Measurements from ENCODE around the gene CASP6.

Gene CASP6

DNA sequence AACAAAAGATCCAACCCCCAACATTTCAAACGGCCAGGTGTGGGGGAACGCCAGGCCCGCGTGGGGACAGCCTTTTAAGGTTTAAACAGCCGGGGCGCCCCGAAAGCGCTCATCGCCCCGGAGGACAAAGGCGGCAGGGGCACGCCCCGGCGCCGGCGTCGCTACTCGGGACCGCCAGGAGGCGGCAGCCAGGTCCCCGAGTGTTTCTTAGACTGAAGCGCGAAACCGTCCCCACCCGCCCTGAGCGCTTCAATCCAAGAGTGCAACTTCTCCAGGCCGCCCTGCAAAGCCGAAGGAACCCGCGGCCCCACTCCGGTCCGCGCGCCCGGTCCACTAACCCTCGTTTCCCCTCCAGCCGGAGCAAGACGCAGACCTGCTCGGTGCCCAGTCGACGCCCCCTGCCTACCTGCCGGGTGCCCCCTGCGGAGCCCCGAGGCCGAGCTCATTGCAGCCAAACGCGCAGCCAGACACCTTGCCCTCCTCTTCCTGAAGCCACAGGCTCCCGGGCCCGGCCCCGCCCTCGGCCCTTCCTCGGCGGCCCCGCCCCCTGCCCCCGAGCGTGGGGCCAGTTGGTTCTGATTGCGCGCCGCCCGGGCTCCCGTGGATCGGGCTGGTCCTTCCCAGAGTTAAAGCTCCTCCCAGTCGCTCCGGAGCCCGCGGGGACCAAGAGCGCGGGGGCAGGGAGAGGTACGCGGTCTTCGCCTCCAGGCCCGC is at the start of gene CASP6:
Gene CASP6 (minus strand): TSS at position 496 of the 714 bp plus-strand sequence. CDS start 50 bp downstream, at position 446.
- peak; percentile 75 for DNase-seq

GRCh38 chr4:109752525-109752924 is 49.3 kb upstream of the CASP6 start:
- DNase-seq: no peak

GRCh38 chr4:109751852-109752251 is 48.6 kb upstream of the CASP6 start:
- no peak for DNase-seq

DNA sequence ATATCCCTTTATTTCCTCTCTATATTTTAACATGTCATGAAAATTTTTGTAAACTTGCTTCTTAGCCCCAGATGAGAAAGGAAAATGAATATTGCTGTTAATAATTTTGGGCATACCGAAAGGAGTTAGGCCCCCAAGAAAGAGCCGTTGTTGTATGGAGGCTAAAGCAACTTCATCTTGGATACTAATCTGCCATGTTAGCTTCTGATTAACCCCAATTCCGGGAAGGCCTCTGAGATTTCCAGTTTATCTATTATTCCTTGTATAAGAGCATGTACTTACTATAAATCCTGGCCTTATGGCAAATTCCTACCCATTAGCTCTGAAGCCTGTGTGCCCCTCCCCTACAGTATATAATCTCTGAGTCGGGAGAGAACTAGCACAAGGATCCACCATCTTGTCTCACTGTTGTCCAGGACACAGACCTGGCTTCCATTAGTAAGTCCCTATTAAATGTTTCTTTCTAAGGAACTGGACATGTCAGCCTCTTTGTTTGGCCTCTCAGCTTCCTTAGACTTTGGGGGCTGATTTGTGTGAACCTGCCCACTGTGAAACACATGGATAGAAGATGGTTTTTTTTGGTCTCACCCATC is 47.5 kb upstream of the CASP6 start:
- DNase-seq: no peak

DNA sequence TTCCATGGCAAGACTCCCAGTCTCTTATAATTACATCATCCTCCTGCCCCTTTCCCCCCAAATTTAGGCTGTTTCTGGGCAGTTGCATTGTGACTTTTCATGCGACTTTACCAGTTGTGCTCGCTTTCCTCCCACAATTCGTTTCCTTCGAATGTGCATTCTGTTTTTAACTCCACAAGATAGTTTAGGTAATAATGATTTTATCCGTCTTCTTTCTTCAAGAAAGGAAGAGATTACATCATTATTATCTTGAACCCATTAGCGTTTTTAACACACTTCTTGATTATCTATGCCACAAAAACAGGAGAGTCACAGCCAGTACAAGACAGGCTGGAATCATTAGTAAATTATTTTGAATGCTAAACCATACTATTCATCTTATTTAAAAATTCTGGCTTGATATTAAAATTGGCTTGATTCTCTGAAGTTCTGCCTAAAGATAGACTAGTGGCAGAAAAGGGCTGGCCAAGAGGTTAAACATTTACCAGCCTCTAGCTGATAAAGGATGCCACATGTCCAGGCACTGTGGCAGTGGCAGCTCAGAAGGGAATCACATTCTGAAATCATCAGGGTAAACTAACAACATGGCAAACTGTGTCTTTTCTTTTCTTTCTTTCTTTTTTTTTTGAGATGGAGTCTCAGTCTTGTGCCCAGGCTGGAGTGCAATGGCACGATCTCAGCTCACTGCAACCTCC is 46.3 kb upstream of the CASP6 start:
- DNase-seq: no peak

- DNase-seq: no peak
These were observed 44.9 kb upstream of the CASP6 start for GRCh38 chr4:109748114-109748513.

DNA sequence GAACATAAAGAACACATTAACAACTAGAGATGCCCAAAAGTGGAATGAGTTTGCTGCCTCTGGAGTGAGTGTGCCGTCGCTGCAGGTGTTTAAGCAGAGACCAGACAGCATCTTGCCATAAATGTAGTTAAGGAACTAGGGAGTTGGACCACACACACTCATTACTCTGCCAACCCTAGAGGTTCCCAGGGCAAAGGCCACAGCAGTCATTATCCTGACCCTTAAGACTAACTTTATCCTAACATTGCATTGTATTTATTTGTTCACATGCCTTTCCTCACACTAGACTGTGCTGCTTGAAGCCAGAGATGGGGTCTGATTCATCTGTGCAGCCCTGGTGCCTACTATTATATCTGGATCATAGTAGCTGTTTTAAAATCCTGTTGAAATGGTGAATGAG is 43.5 kb upstream of the CASP6 start:
- no peak for DNase-seq

GRCh38 chr4:109745830-109746229 is 42.6 kb upstream of the CASP6 start:
- no peak for DNase-seq

DNA sequence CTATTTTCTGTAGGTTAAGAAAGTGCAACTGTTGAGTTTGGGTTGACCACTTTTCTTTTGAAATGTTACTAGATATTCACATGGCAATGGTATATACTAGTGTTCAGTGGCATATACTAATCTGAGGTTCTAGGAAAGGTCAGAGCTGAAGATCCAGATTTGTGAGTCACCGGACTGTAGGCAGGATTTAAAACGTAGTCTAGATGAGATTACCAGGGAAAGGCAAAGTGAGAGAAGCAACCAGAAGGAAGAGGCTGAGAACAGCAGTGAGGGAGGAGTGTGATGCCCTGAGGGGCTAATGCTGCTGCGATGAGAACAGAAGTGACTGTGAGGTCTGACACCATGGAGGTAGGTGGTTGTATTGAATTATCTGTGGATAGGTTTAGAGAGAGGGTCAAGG is 36.3 kb upstream of the CASP6 start:
- no peak for DNase-seq

- no peak for DNase-seq
These were observed 35.0 kb upstream of the CASP6 start for GRCh38 chr4:109738104-109738872.

- DNase-seq: no peak
These were observed 32.5 kb upstream of the CASP6 start for GRCh38 chr4:109735566-109736365.

DNA sequence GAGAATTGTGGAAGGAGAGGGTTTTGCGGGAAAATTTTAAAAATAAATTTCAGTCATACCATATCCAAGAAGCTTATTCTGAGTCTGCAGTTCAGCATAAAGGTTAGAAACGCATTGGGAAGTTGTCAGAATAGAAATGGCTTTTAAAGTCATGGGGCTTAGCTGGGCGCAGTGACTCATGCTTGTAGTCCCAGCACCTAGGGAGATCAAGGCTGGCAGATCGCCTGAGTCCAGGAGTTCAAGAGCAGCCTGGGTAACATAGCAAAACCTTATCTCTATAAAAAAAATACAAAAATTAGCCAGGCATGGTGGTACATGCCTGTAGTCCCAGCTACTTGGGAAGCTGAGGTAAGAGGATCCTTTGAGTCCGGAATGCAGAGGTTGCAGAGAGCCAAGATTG is 30.5 kb upstream of the CASP6 start:
- no peak for DNase-seq

- DNase-seq: no peak
These were observed 27.6 kb upstream of the CASP6 start for GRCh38 chr4:109730619-109731545.

GRCh38 chr4:109729718-109730618 is 26.7 kb upstream of the CASP6 start, which contains the start of gene PLA2G12A:
Gene PLA2G12A (minus strand): TSS chr4:109730070. CDS start chr4:109729809, 261 bp downstream.
- peak; percentile 67 for DNase-seq

- no peak for DNase-seq
These were observed 26.0 kb upstream of the CASP6 start for GRCh38 chr4:109729117-109729717.

DNA sequence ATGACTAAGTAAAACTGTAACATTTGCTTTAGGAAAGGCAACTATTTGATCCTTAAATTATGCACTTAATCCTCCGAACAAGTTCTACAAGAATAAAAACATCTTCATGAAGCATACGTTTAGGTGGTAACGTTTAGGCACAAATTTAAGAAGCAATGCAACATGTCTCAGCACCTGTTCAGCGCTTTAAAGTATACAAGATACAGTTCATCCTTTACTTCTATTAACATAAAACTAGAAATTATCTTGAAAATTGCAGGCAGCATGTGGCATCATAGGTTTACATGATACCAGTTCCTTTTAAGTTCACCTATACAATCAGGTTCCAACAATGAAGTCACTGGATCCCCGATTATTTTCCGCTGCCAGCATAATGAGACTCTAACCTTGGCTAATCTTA is 25.1 kb upstream of the CASP6 start:
- peak; percentile 5 for DNase-seq

DNA sequence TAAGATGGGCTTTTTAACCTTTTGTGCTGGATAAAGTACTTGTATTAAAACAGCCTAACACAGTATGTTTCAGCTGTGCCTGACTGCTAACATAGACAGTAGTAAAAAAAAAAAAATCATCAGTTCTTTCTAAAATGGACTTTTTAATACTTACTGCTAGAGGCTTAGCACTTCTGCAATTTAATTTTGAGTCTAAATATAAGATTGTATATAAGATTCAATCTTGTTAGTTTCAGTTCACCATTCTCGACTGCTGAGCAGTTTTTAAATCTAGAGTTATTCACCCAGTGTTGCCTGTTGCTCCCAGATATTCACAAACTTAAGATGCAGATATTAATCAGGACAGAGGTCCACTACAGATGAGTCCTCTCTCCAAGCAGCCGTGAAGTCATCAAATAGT is 19.9 kb upstream of the CASP6 start:
- no peak for DNase-seq

DNA sequence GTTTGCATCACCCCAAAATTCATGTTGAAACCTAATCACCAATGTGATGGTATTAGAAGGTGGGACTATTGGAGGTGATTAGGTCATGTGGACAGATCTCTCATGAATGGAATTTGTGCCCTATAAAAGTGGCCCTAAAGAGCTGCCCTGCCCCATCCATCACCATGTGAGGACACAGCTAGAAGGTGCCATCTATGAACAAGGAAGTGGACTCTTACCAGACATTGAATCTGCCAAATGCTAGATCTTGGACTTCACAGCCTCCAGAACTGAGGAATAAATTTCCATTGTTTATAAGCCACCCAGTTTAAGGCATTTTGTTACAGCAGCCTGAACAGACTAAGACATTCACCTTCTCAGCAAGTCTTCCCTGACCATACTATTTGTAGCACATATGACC is 19.1 kb upstream of the CASP6 start:
- no peak for DNase-seq

GRCh38 chr4:109721033-109721432 is 17.8 kb upstream of the CASP6 start:
- DNase-seq: no peak

DNA sequence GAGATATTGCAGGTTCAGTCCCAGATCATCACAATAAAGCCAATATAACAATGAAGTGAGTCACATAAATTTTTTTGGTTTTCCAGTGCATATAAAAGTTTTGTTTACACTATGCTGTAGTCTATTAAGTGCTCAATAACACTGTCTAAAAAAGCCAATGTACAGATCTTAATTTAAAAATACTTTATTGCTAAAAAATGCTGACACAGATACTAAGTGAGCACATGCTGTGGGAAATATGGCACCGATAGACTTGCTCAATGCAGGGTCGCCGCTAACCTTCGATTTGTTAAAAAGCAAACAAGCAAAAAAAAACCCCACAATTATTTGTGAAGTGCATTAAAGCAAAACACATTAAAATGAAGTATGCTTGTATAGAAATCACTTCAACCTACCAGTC is 16.4 kb upstream of the CASP6 start:
- no peak for DNase-seq
